HL-60 (cell line): ENCODE results near the gene STAC2.

Experiments
- DNase-seq, 2 experiments: peaks; one replicate each; pipeline ENCODE4 v3.0.0-alpha.2; 2010 to 2020; ENCODE audit warnings: low read depth in 1 of 2, low spot score in 1 of 2
- H3K27ac ChIP-seq: fragments of 250-450 bp; sonication (Bioruptor Pico); replicated peaks from 2 replicates; pipeline ENCODE4 v1.5.1; 2020; ENCODE audit warnings: mild to moderate bottlenecking, moderate library complexity
- H3K27me3 ChIP-seq: fragments of 250-450 bp; sonication (Bioruptor Pico); 2 replicates; pipeline ENCODE4 v1.5.1; 2021; ENCODE audit warnings: mild to moderate bottlenecking, moderate library complexity; ENCODE audit not compliant: insufficient read depth, poor library complexity, severe bottlenecking
- H3K4me3 ChIP-seq: replicated peaks from 2 replicates; pipeline ENCODE4 v1.5.1; 2011; ENCODE audit warnings: mild to moderate bottlenecking, control low read depth, low read length; ENCODE audit not compliant: insufficient read depth
- GABPA ChIP-seq: IDR thresholded peaks from 2 replicates; pipeline ENCODE4 v1.6.1; 2012; ENCODE audit warnings: low read depth
- POLR2AphosphoS5 ChIP-seq: IDR thresholded peaks from 2 replicates; pipeline ENCODE4 v1.6.1; 2012; ENCODE audit warnings: low read depth
- REST ChIP-seq: IDR thresholded peaks from 2 replicates; pipeline ENCODE4 v1.6.1; 2012; ENCODE audit warnings: low read depth; ENCODE audit not compliant: insufficient replicate concordance
- SPI1 ChIP-seq: IDR thresholded peaks from 2 replicates; pipeline ENCODE4 v1.6.1; 2012; ENCODE audit warnings: low read depth, mild to moderate bottlenecking, borderline replicate concordance
- TF ChIP-seq, protein P1 (sequence below): IDR thresholded peaks from one replicate; pipeline ENCODE4 v1.5.1; 2011; ENCODE audit warnings: low read length, control low read depth, inconsistent platforms; ENCODE audit not compliant: insufficient read depth

STAC2 gene

GRCh38 chr17:39177256-39177655, 48.5 kb downstream of the STAC2 start:
- Histone ChIP-seq H3K27me3 (no peaks in the 10 kb centered on the region), H3K27ac (no peak overlapping the region), H3K4me3 (no peak overlapping the region)
- DNase-seq, result no peak
- TF ChIP-seq POLR2AphosphoS5 (no peak), GABPA (no peak), REST (no peak), SPI1 (no peak)
- TF ChIP-seq, protein P1, sequence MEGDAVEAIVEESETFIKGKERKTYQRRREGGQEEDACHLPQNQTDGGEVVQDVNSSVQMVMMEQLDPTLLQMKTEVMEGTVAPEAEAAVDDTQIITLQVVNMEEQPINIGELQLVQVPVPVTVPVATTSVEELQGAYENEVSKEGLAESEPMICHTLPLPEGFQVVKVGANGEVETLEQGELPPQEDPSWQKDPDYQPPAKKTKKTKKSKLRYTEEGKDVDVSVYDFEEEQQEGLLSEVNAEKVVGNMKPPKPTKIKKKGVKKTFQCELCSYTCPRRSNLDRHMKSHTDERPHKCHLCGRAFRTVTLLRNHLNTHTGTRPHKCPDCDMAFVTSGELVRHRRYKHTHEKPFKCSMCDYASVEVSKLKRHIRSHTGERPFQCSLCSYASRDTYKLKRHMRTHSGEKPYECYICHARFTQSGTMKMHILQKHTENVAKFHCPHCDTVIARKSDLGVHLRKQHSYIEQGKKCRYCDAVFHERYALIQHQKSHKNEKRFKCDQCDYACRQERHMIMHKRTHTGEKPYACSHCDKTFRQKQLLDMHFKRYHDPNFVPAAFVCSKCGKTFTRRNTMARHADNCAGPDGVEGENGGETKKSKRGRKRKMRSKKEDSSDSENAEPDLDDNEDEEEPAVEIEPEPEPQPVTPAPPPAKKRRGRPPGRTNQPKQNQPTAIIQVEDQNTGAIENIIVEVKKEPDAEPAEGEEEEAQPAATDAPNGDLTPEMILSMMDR, result no peak

GRCh38 chr17:39175695-39176093, 50.1 kb downstream of the STAC2 start:
- Histone ChIP-seq H3K4me3 (no peak overlapping the region), H3K27me3 (no peaks in the 10 kb centered on the region), H3K27ac (no peak overlapping the region)
- no peak for TF ChIP-seq GABPA
- no peak for TF ChIP-seq SPI1
- no peak for TF ChIP-seq POLR2AphosphoS5
- TF ChIP-seq, protein P1, result no peak
- no peak for TF ChIP-seq REST
- peak in 1 of 2 experiments; percentile 91 for DNase-seq

GRCh38 chr17:39174920-39175694, 50.6 kb downstream of the STAC2 start:
- Histone ChIP-seq H3K27ac (peak overlapping the region; percentile 37), H3K27me3 (no peaks in the 10 kb centered on the region), H3K4me3 (peak overlapping the region; percentile 40)
- TF ChIP-seq, protein P1, result peak; percentile 88
- no peak for TF ChIP-seq POLR2AphosphoS5
- DNase-seq, result peak; percentile 69 to 78
